GM19193 (cell line): ENCODE data around the gene MLN.

ENCODE experiments used
- POLR2A ChIP-seq: IDR thresholded peaks from 4 replicates; pipeline ENCODE4 v1.6.1; 2011; ENCODE audit not compliant: insufficient read depth, insufficient read length; ENCODE audit errors: extremely low read depth

MLN gene

DNA sequence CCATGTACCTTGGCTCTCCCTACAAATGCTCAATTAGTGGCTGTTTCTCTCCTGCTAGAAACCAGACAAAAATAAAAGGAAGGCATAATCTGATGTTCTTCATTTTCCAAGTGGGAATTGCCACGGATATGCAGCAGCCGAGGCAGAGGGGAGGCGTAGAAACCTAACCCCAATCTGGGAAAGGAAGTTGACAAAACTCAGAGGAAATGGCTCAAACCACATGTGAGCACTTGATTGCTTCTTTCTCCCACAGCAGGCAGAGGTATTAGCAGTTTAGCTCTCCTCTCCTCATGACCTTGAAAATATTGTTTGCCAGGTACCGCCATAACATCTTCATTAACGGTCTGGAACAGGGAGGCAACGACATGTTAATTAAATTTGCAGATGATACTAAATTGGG is 3.8 kb upstream of the MLN start:
- no peak for TF ChIP-seq POLR2A

DNA sequence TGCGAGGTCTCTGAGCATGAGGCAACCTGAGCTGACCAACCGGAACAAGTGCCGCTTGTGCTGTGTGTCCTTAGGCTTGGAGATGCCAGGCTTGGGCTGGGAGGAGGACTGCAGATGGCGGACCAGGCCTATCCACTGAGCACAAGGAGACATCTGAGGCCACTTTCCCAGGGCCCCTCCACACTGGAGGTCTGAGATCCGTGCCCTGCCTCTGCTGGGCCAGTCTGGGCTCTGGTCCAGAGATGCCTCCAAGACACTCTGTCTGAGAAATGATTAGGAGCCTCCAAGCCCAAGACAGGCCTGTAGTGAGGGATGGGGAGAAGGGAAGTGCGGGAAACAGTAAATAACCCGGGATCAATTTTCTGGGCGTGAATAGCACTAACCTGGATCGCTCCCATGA is 3.0 kb upstream of the MLN start:
- TF ChIP-seq POLR2A, result no peak

DNA sequence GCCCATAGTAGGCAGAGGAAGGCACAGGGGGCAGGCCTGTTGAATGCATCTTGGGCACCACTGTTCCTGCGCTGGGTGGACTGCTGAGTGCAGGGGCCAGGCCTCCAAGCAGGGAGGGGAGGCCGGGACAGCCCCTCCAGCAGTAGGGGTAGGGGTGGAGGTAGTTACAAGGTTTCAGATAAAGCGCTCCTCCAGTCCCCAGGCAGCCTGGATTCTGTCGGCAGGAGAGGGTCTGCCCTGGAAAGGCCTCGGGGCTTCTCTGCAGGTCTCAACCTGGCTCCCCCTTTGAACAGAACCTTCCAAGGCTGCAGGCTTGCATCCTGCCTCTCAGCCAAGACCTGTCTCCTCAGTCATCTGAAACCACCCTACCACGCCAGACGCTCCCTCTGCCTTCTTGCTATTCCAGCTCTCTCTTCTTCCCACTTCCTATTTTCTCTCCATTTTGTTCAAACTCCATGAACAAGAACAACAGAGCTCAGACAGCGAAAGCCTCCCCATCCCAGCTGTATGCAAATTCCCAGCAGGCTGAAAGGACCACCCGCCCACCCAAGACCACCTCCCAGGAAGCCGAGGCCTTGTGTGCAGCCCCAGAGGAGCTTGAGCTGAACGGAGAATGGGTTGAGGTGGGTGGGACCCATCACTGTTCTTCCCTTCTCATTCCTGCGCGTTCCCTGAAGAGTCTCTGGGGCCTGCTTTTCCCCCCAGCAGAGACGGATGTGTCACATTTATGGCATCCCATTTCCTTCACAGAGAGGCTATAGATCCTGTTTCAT is 1.4 kb downstream of the MLN start:
- TF ChIP-seq POLR2A, result no peak

DNA sequence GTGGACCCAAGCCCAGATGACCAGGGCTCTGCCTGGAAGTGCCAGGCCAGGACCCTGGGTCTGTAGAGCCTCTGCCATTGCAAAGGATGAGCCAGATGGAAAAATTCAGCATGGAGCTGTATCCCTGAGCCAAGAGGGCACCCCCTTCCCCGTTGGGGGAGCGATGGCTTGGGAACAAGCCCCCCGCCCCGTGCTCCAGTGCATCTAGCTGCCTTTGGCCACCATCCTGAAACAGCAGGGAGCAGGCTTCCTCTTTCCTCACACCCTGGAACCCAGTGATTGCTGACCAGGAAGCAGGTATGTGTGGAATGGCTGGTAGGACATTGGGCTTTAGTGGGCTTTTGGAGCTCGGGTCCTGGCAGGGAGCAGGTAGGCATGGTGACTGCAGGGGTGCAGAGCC is 2.2 kb downstream of the MLN start:
- no peak for TF ChIP-seq POLR2A

DNA sequence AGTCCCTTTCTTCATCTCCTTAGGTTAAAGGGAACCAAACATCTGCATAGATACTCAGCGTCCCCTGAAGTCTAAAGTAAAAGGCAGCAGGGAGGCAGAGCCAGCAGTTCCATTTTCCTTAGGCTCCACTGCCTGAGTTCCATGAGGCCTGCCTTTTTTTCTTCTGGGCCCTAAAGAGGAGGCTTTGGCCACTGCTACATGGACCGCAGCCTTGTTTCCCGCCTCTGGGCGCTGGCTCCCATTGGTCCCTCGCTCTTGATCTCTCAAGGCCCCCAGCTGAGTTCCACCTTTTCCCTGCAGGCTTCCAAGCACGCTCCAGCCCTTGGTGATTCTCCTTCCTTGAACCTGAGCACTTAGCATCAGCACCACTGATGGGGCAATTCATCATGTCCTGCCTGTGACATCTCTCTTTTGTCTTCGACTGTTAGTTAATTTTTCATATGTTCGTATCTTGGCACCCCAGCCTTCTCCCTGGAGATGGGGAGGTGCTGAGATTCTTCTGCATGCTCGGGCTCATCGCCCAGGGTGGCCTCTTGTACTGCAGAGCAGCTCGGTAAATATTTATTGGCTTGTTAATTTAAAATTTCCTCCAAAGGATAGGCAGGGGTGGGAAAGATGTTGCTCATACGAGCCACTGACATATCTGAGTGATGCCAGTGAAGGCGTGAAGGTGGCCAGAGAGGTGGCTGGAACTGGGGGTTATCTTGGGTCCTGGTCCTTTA is 3.4 kb downstream of the MLN start:
- TF ChIP-seq POLR2A, result no peak

DNA sequence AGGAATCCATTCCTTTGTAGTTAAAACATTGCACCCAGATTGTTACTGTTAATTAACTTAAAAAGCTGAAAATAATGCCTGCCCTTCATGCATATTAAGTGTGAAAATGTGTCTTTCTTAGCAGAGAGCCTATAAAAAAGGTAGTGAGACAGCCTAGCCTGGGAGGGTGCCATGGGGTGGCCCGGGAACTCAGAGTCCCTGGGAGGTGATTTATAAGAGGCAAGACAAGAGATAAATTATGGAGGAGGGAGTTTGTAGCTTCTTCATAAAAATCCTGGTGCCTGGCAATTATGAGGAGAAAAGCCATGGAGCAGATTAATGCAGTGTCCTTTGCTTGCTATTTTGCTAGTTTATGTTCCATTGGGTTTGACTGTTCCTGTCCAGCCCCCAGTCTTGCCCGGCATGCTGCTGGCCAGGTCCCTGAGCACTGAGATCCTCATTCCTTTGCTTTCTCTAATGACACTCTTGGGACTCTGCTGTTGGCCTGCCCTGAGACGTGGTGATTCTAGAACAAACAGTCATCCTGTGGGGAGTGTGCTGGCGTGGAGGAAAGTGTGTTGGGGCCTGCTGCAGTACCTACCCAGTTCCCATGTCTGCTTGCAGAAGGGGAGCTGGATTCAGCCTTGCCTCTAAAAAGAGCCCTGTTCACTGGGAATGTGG is 4.2 kb downstream of the MLN start:
- no peak for TF ChIP-seq POLR2A

DNA sequence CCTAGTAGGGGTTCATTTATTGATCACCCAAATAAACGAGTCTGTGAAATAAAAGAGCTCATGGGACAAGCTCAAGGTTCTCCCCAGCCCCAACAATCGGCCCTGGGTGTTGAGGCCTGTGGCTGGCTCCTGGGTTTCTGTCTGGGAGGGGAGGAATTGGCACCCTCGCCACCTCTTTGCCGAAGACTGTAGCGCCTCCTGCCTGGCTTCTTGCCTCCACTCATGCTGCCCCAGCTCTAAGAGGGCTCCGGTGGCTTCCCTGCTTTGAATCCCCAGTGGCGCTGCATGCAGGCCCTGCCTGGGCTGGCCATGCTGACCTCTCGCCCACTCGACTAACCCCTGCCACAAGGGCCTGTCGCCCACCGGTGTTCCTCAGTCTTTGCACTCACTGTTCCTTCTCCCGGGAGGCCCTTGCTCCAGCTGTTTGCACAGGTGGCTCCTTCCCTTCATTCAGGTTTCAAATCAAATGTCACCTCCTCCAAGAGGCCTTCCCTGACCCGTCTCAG is 5.4 kb downstream of the MLN start:
- TF ChIP-seq POLR2A, result no peak

DNA sequence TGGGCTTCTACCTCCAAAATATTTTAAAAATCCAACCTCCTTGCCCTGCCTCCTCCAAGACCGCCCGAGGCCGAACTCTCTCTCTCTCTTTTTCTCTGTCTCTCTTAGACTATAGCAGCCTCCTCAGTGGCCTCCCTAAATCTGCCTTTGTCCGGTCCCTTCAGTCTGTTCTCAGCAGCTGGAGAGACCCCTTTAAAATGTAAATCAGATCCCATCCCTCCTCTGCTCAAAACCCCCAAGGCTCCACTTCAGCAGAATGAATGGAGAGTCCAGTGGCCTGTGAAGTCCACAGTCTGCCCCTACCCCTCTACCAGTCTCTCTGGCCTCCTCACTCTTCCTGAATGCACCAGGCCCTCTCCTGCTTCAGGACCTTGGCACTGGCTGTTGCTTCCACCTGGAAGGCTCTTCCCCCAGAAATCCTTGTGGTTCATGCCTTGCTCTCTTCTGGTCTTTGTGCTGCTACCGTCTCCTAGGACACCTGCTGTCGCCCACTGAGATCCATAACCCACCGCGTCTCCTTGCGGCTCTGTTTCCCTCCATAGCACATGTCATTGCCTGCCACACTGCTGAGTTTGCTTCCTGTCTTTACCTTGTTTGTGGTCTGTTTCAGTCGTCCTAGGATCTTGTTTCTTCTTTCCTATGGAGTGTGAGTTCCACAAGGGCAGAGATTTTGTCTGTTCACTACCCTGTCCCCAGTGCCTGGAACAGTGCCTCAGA is 6.0 kb downstream of the MLN start:
- no peak for TF ChIP-seq POLR2A

DNA sequence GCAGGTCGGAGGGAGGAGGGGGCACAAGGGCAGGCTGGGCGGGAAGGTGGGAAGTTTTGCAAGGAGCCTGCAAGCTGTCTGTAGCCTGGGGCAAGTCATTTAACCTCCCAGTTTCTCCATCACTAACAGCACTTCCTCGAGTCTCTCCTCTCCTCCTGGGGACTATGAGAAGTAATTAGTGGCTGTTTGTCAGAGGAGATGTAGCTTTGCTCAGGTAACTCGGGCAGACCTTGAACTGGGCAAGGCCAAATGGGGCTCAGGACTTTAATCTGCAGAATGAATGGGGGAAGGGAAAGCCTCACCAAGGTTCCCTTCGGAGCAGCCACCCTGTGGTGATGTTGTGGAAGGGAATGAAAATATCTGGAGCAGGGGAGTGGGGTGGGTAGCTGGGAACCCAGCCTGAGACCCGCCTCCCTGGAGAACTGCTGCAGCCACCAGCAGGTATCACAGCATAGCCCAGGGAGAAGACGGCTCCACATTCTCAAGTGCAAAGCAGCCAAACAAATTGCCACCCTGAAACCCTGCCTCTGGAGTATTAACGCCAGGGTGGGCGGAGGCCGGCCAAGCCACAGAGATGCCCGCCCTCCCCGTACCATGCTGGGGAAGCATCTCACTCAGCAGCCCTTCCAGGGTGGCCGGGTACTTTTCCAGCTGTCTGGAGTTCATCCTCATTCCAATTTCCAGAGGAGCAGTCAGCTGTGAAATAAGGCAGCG is 8.7 kb downstream of the MLN start:
- no peak for TF ChIP-seq POLR2A

DNA sequence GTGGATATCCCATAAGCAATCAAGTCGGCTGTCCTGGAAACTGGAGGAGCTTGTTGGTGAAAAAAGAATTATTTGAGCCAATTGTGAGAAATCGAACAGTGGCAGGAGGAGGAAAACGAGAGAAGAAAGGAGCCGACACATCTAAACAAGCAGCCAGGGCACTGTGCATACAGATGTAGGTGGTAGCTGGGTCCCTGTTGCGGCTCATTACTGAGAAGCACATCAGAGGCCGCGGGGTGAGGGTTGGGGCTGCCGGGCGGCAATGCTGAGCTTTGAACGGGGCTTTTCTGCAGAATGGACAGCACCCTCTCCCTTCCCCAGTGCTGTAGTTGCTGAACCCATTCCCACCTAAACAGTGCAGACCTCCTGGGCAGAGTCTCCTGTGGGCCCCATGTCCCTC is 10.8 kb downstream of the MLN start:
- TF ChIP-seq POLR2A, result no peak

DNA sequence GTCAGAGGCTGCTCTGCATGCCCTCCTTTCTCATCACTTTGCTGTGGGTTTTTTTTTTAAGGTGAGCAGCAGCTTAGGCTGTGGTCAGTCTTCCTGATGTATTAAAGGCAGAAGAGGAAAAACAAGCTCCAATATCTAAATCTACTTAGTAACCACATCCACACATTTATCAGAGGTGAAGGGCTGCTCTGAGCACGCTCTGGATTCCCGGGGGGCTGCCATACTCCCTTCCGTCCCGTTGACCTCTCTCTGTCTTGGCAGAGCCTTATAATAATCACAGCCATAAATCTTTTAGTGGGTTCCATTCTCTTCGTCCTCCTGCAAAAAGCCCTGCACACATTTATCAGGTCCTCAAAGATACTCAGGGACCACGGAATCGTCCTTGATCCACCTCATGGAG is 12.2 kb downstream of the MLN start:
- TF ChIP-seq POLR2A, result no peak

DNA sequence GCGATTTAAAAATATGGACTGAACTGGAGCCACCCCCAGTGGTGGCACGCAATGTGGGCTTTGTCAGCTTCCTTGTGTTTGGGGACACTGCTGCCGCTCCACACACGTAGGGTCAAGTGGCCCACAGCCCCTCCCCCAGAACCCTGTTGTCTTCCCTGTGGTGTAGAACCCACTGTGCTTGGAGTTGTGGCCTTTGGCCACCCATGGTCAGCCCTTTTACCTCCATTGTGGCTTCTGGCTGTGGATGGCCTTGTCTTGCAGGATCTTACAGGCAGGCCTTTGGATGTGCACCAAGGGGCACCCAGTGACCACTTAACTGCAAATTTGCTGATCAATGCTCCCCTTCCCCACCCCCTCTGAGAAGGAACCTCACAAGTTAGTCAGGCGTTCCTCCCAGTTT is 12.9 kb downstream of the MLN start:
- no peak for TF ChIP-seq POLR2A

DNA sequence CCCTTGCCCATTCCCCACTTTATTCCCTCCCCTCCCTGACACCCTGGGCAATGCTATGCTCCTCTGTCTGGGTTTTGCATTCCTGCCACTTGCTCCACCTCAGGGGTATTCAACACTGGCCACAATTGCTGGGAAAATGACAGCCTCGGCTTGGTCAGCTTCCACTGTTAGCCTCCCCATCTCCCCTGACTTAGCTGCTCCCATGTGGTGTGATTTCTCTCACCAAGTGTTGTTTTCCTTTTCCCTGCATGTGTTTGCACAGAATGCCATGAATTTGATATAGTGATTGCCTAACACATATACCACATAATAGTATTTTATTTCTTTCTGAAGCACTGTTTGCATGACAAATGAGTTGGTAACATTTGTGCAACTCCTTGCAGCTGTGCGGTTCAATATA is 13.4 kb downstream of the MLN start:
- TF ChIP-seq POLR2A, result no peak

DNA sequence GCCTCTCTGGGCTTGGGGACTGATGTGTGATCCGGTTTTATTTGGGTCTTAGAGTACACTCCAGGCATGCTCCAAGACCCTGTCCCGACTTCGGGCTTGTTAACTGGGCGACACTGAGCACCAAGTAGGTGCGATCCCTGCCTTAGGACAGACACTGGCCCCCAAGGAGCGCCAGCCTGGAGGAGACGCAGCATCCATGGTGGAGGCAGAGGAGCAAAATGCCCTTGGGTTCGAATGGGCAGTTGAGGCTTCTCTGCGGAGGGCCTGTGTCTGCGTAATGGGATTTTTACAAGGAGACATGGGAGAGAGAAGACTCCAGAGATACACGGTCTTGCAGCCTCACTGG is 14.3 kb downstream of the MLN start:
- TF ChIP-seq POLR2A, result no peak
